Neural progenitor cell (in vitro differentiated cells): ENCODE measurements around the gene ITPR1. TPM values are rescaled to one million over a fixed set of nuclear protein-coding genes. Genes with fewer than 3 reads are reported as not detected.

Source experiments
- DNase-seq: peaks from one replicate; pipeline ENCODE4 v3.0.0-alpha.2; 2016; ENCODE audit warnings: low spot score
- H2AFZ ChIP-seq: fragments of 200-600 bp; sonication (generic); replicated peaks from 2 replicates; pipeline ENCODE4 v1.6.1; 2016; ENCODE audit warnings: antibody characterized with exemption
- H3F3A ChIP-seq: fragments of 200-600 bp; sonication (generic); 2 replicates; pipeline ENCODE4 v1.6.1; 2016; ENCODE audit warnings: antibody characterized with exemption, low read depth
- H3K27ac ChIP-seq: fragments of 200-600 bp; sonication (generic); 2 replicates; pipeline ENCODE4 v1.5.1; 2016; ENCODE audit warnings: mild to moderate bottlenecking
- H3K27me3 ChIP-seq: fragments of 200-600 bp; sonication (generic); 2 replicates; pipeline ENCODE4 v1.6.1; 2016; ENCODE audit warnings: mild to moderate bottlenecking, moderate library complexity
- H3K36me3 ChIP-seq: fragments of 200-600 bp; sonication (generic); 2 replicates; pipeline ENCODE4 v1.5.1; 2016
- H3K4me1 ChIP-seq: fragments of 200-600 bp; sonication (generic); 2 replicates; pipeline ENCODE4 v1.6.1; 2016; ENCODE audit warnings: mixed run types
- H3K4me2 ChIP-seq: fragments of 200-600 bp; sonication (generic); 2 replicates; pipeline ENCODE4 v1.6.1; 2016
- H3K4me3 ChIP-seq: fragments of 200-600 bp; sonication (generic); 2 replicates; pipeline ENCODE4 v1.5.1; 2016
- H3K79me2 ChIP-seq: fragments of 200-600 bp; sonication (generic); 2 replicates; pipeline ENCODE4 v1.6.1; 2016; ENCODE audit warnings: low read depth
- H3K9ac ChIP-seq: fragments of 200-600 bp; sonication (generic); 2 replicates; pipeline ENCODE4 v1.6.1; 2016
- H3K9me3 ChIP-seq: fragments of 200-600 bp; sonication (generic); 2 replicates; pipeline ENCODE4 v1.5.1; 2016; ENCODE audit warnings: low read depth
- H4K20me1 ChIP-seq: fragments of 200-600 bp; sonication (generic); 2 replicates; pipeline ENCODE4 v1.6.1; 2016; ENCODE audit warnings: low read depth
- H3K27ac Mint-ChIP-seq: 3 replicates; pipeline ENCODE4 v1.8.0; 2021; ENCODE audit warnings: mixed read lengths
- H3K27me3 Mint-ChIP-seq: 2 replicates; pipeline ENCODE4 v1.8.0; 2022; ENCODE audit warnings: low read depth, mild to moderate bottlenecking, inconsistent platforms, moderate library complexity, mixed read lengths; ENCODE audit not compliant: insufficient read depth
- H3K36me3 Mint-ChIP-seq: 3 replicates; pipeline ENCODE4 v1.8.0; 2021; ENCODE audit warnings: mixed read lengths
- H3K4me1 Mint-ChIP-seq: 3 replicates; pipeline ENCODE4 v1.8.0; 2021; ENCODE audit warnings: mixed read lengths
- H3K4me3 Mint-ChIP-seq: 3 replicates; pipeline ENCODE4 v1.8.0; 2021; ENCODE audit warnings: mild to moderate bottlenecking, moderate library complexity, mixed read lengths
- H3K9me3 Mint-ChIP-seq: 3 replicates; pipeline ENCODE4 v1.8.0; 2020; ENCODE audit warnings: mixed read lengths
- CTCF ChIP-seq: fragments of 200-600 bp; sonication (generic); IDR thresholded peaks from 2 replicates; pipeline ENCODE4 v1.5.1; 2017; ENCODE audit warnings: antibody characterized with exemption, mild to moderate bottlenecking
- EZH2 ChIP-seq: fragments of 200-600 bp; sonication (generic); IDR thresholded peaks from 2 replicates; pipeline ENCODE4 v1.6.1; 2017; ENCODE audit warnings: antibody characterized with exemption, mild to moderate bottlenecking, moderate library complexity
- EZH2phosphoT487 ChIP-seq: fragments of 200-600 bp; sonication (generic); IDR thresholded peaks from 2 replicates; pipeline ENCODE4 v1.6.1; 2017; ENCODE audit warnings: antibody characterized with exemption
- total RNA-seq: library from RNA; depleted of rRNA; stranded (reverse); fragments of >200 nt; gene quantifications from 2 replicates; pipeline ENCODE4 v1.2.3, GENCODE V29; 2015; ENCODE audit warnings: low replicate concordance

Gene ITPR1
- total RNA-seq, 1 donor from 2014 or later, result 5.0 TPM

GRCh38 chr3:4834403-4834866 lies 341.3 kb downstream of the ITPR1 start:
- TF ChIP-seq CTCF (no peak), EZH2phosphoT487 (no peak), EZH2 (no peak)
- H3K4me3 Mint-ChIP-seq, result no peak overlapping the region
- no peak overlapping the region for H3K27ac Mint-ChIP-seq

GRCh38 chr3:4835616-4836043 lies 342.5 kb downstream of the ITPR1 start:
- H3K4me1 Mint-ChIP-seq, result peaks cover 16% of the 10 kb centered on the region
- H3K4me3 ChIP-seq, result no peak overlapping the region
- H3K27me3 Mint-ChIP-seq, result peaks cover 6% of the 10 kb centered on the region
- H4K20me1 ChIP-seq, result no peaks in the 10 kb centered on the region
- H3K4me3 Mint-ChIP-seq, result no peak overlapping the region
- no peaks in the 10 kb centered on the region for H3K79me2 ChIP-seq
- H3K27me3 ChIP-seq, result no peaks in the 10 kb centered on the region
- H3K9me3 ChIP-seq, result no peaks in the 10 kb centered on the region
- H3K36me3 ChIP-seq, result no peaks in the 10 kb centered on the region
- H3F3A ChIP-seq, result no peaks in the 10 kb centered on the region
- H3K36me3 Mint-ChIP-seq, result no peaks in the 10 kb centered on the region
- no peak overlapping the region for H3K27ac ChIP-seq
- no peak overlapping the region for H3K9ac ChIP-seq
- H3K4me2 ChIP-seq, result no peak overlapping the region
- H2AFZ ChIP-seq, result no peak overlapping the region
- H3K4me1 ChIP-seq, result no peaks in the 10 kb centered on the region
- TF ChIP-seq EZH2, result no peak
- TF ChIP-seq EZH2phosphoT487, result no peak
- no peak for TF ChIP-seq CTCF
- DNase-seq, result no peak
- no peaks in the 10 kb centered on the region for H3K9me3 Mint-ChIP-seq
- peak overlapping the region; percentile 70 for H3K27ac Mint-ChIP-seq

More at GRCh38 chr3:4834403-4834866, 341.3 kb downstream of the ITPR1 start:
- no peak for DNase-seq
- H3K4me2 ChIP-seq, result no peak overlapping the region
- no peaks in the 10 kb centered on the region for H3K4me1 ChIP-seq
- H3K27ac ChIP-seq, result no peak overlapping the region
- no peaks in the 10 kb centered on the region for H3K79me2 ChIP-seq
- no peaks in the 10 kb centered on the region for H3K9me3 ChIP-seq
- H3K36me3 ChIP-seq, result no peaks in the 10 kb centered on the region
- no peaks in the 10 kb centered on the region for H4K20me1 ChIP-seq
- no peaks in the 10 kb centered on the region for H3K27me3 ChIP-seq
- H2AFZ ChIP-seq, result no peak overlapping the region
- no peak overlapping the region for H3K9ac ChIP-seq
- Mint-ChIP-seq H3K36me3 (no peaks in the 10 kb centered on the region), H3K4me1 (peaks cover 16% of the 10 kb centered on the region), H3K9me3 (no peaks in the 10 kb centered on the region), H3K27me3 (peaks cover 6% of the 10 kb centered on the region)
- no peak overlapping the region for H3K4me3 ChIP-seq
- H3F3A ChIP-seq, result no peaks in the 10 kb centered on the region

- Histone ChIP-seq H4K20me1 (no peaks in the 10 kb centered on the region), H3K4me3 (no peak overlapping the region), H3K36me3 (no peaks in the 10 kb centered on the region), H3K9ac (no peak overlapping the region), H3K4me1 (no peaks in the 10 kb centered on the region), H3K27ac (no peak overlapping the region), H3K79me2 (no peaks in the 10 kb centered on the region), H3F3A (no peaks in the 10 kb centered on the region), H2AFZ (no peak overlapping the region), H3K27me3 (no peaks in the 10 kb centered on the region), H3K9me3 (no peaks in the 10 kb centered on the region), H3K4me2 (no peak overlapping the region)
- Mint-ChIP-seq H3K36me3 (no peaks in the 10 kb centered on the region), H3K27me3 (peaks cover 6% of the 10 kb centered on the region), H3K9me3 (no peaks in the 10 kb centered on the region), H3K27ac (no peak overlapping the region), H3K4me3 (no peak overlapping the region), H3K4me1 (peaks cover 7% of the 10 kb centered on the region)
- no peak for DNase-seq
- no peak for TF ChIP-seq EZH2phosphoT487
- TF ChIP-seq EZH2, result no peak
- TF ChIP-seq CTCF, result no peak
Measured at GRCh38 chr3:4836516-4836915, 343.4 kb downstream of the ITPR1 start.
